ENCODE measurements around the gene KMT2B.
"Not testable (repeated sequence)": the region's sequence is repeated elsewhere in the genome, so short reads cannot be mapped to it uniquely, and the experiment has no call there.

The KMT2B gene

DNA sequence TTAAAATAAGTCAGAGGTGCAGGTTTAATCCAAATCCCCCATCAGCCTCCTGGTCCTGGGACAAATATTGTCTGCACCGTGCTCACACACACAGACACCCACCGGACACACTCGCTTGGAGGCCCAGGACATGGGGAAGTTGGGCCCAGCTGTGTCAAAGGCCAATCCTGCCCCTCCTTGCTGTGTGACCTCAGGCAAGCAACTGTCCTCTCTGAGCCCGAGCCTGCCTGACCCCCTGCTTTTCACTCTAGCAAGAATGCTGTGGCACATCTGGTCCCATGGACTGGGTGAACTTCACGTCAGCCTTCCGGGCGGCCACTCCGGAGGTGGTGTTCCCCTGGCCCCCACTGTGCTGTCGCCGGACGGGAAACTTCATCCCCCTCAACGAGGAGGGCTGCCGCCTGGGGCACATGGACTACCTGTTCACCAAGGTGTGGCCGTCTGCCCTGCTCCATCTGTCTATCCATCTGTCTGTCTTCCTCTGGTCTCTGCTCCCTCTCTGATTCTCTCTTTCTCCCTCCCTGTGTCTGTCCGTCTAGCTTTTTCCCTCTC, 42.1 kb upstream of the KMT2B start:
- no peak for DNase-seq (ENCODE audit: low spot score)
- TF ChIP-seq, protein P1, sequence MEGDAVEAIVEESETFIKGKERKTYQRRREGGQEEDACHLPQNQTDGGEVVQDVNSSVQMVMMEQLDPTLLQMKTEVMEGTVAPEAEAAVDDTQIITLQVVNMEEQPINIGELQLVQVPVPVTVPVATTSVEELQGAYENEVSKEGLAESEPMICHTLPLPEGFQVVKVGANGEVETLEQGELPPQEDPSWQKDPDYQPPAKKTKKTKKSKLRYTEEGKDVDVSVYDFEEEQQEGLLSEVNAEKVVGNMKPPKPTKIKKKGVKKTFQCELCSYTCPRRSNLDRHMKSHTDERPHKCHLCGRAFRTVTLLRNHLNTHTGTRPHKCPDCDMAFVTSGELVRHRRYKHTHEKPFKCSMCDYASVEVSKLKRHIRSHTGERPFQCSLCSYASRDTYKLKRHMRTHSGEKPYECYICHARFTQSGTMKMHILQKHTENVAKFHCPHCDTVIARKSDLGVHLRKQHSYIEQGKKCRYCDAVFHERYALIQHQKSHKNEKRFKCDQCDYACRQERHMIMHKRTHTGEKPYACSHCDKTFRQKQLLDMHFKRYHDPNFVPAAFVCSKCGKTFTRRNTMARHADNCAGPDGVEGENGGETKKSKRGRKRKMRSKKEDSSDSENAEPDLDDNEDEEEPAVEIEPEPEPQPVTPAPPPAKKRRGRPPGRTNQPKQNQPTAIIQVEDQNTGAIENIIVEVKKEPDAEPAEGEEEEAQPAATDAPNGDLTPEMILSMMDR (IDR thresholded peaks at IDR 0.05; ENCODE audit: extremely low read depth, missing control alignments), result no peak

DNA sequence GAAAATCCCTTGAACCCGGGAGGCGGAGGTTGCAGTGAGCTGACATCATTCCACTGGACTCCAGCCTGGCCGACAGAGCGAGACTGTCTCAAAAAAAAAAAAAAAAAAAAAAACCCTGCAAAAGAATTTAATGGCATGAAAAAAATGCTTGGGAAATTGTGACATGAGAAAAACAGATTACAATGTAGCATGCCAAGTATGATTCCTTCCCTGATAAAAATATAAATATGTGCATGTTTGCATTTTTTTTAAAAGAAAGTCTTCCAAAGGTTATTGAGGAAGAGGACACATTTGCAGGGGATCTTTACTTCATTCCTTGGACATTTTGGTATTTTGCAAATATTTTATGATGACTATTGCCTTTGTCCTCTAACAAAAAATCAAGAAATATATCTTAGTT, 28.0 kb upstream of the KMT2B start:
- DNase-seq (ENCODE audit: low spot score), result no peak
- TF ChIP-seq, protein P1 (IDR thresholded peaks at IDR 0.05; ENCODE audit: extremely low read depth, missing control alignments), result no peak

DNA sequence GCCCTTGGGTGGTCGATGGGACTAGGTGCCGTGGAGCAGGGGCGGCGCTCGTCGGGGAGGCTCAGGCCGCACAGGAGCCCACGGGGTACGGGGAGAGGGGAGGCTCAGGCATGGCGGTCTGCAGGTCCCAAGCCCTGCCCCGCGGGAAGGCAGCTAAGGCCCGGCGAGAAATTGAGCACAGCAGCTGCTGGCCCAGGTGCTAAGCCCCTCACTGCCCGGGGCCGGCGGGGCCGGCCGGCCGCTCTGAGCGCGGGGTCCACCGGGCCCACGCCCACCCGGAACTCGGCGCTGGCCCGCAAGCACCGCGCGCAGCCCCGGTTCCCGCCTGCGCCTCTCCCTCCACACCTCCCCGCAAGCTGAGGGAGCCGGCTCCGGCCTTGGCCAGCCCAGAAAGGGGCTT, 26.7 kb upstream of the KMT2B start:
- not testable (repeated sequence) for DNase-seq (ENCODE audit: low spot score)

DNA sequence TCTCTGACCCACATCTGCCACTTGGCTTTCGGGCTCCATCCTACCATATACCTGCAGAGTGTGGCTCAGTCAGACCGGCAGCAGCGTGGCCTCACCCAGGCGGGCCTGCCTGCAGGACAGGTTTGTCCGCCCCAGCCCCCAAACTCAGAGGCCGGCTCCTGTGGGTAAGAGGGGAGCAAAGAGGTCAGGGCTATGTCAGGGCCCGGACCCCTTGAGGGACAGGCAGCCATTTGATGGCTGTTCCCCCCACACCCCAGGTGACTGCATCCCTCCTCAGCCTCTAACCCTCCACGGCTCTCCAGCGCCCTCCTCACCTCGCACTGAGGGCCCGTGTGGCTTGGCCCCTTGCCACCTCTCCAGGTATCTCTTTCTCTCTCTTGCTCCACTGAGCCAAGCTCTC, 25.8 kb upstream of the KMT2B start:
- TF ChIP-seq, protein P1 (IDR thresholded peaks at IDR 0.05; ENCODE audit: extremely low read depth, missing control alignments), result no peak
- DNase-seq (ENCODE audit: low spot score), result no peak

DNA sequence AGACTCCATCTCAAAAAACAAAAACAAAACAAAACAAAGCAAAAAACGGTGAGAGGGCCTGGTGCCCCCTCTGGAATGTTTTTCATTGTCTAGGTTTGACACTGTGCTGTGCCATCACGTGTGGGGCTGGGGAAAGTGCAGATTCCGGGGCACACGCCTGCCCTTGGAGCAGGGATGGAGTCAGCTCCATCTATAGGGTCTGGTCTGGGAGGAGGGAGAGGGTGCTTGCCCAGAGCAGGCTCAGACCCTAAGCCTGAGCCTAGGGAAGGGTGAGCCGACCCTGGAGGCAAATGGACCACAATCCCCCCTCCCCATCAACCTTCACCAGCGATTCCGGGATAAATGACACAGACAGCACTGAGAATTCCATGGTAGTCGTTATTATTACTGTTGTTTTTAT, 24.4 kb upstream of the KMT2B start:
- DNase-seq (ENCODE audit: low spot score), result no peak
- TF ChIP-seq, protein P1 (IDR thresholded peaks at IDR 0.05; ENCODE audit: extremely low read depth, missing control alignments), result no peak

DNA sequence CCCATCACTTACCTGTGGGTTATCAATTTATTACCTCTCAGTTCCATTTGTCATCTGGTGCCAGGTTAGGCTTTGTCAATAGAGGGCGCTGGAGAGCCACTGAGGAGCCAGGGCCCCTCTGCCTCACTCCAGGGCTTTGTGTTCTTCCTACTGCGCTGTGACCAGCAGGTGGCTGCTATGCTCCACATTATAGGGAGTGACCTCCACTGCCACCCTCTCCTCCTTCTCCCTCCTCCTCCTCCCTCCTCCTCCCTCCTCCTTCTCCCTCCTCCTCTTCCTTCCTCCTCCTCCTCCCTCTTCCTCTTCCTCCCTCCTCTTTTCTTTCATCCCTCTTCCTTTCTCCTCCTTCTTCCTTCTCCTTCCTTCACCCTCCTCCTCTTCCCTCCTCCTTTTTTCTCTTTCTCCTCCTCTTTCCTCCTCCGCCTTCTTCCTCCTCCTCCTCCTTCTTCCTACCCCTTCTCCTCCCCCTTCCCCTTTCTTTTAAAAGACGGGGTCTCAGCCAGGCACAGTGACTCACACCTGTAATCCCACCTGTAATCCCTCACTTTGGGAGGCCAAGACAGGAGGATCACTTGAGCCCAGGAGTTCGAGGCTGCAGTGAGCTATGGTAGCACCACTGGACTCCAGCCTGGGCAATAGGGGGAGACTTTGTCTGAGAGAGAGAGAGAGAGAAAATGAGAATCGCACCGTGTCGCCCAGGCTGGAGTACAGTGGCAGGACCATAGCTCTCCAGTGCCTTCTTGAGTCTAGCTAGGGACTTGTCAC, 23.8 kb upstream of the KMT2B start:
- peak; percentile 91 for DNase-seq (ENCODE audit: low spot score)
- TF ChIP-seq, protein P1 (IDR thresholded peaks at IDR 0.05; ENCODE audit: extremely low read depth, missing control alignments), result peak; percentile 99

DNA sequence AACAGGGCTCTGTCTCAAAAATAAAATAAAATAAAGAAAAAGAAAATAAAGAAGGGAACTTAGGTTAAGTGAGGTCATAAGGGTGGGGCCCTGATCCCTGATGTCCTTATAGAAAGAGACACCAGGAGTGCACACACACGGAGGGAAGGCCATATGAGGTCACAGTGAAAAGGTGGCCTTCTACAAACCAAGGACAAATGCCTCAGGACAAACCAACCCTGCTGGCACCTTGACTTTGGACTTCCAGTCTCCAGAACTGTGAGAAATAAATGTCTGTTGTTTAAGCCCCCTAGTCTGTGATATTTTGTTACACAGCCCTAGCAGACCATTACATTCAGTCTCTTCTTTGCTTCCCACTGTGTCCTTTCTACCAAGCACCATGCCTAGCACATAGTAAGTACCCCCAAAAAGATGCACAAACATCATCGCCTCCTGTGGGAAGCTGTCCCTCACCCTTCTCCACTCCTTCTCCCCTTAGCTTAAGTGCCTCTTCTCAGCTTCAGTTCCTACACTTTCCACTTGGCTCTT, 21.8 kb upstream of the KMT2B start:
- TF ChIP-seq, protein P1 (IDR thresholded peaks at IDR 0.05; ENCODE audit: extremely low read depth, missing control alignments), result no peak
- DNase-seq (ENCODE audit: low spot score), result no peak
